ENCODE results near the gene MAMDC4.
"Not testable (repeated sequence)": the region's sequence is repeated elsewhere in the genome, so short reads cannot be mapped to it uniquely, and the experiment has no call there.

MAMDC4 gene

GRCh38 chr9:136851941-136852663, at the start of gene MAMDC4:
MAMDC4 (plus strand) TSS chr9:136852346; CDS start chr9:136852417, 71 bp downstream.
- no peak for DNase-seq

GRCh38 chr9:136803009-136803550, 49.1 kb upstream of the MAMDC4 start:
- DNase-seq = not testable (repeated sequence)

- DNase-seq = no peak
Measured at GRCh38 chr9:136803551-136804508, 48.3 kb upstream of the MAMDC4 start.

DNA sequence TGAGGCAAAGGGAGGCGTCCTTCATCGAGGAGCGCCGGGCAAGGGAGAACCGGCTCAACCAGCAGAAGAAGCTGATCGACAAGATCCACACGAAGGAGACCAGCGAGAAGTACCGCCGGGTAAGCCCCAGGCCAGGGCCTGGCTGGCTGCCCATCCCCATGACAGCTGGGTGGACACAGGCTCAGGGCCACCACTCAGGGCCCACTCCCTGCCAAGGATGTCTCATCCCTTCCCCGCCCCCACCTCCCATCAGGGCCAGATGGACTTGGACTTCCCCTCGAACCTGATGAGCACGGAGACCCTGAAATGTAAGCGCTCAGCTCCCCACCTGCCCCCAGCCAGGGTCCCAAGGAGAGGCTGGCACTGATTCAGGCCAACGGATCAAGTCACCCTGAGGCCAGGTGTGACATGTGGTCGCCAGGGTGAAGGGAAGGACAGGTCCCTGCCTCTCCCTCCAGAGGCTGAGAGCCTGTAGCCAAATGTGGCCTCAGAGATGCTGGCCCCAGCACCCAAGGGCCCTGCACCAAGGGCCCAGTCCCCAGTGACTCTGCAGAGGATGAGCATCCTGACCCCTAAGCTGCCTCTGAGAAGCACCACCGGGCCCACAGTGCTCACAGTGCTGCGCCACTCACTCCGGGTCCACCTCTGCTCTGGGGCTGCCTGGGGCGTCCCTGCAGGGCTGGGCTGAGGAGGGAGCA, 47.5 kb upstream of the MAMDC4 start:
- DNase-seq = no peak

GRCh38 chr9:136805207-136805740, 46.9 kb upstream of the MAMDC4 start:
- DNase-seq = no peak

DNA sequence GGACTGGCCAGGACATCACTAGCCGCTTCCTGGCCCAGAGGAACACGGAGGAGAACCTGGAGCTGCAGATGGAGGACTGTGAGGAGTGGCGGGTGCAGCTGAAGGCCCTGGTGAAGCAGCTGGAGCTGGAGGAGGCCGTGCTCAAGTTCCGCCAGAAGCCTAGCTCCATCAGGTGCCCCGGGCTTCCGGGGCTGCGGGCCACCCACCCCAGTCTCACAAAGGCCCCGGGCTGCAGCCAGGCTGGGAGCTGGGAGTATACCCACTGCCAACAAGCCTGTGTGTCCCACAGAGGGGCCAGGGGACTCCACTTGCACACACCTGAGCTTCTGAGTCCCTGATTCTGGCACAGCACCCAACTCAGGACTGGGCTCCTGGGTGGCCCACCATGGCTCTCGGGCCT, 46.1 kb upstream of the MAMDC4 start:
- no peak for DNase-seq

DNA sequence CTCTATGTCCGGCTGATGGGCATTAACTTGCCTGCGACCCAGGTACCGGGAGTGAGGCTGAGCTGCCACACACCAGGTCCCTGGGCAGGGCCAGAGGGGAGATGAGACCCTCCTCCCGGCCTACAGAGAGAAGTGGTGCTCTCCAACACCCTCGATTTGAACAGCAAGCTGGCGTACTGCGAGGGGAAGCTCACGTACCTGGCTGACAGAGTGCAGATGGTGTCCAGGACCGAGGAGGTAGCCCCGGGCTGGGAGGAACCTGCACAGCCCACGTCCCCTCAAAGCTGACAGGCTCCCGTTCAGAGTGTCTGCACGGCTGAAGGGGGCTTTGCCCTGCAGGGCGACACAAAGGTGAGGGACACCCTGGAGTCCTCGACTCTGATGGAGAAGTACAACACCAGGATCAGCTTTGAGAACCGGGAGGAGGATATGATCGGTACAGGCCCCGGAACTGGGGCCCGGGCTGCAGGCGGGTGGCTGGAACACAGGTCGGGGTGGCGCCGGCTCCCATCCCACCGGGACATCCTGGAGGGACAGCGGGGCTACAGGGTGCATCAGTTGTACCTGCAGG, 45.4 kb upstream of the MAMDC4 start:
- DNase-seq = no peak

GRCh38 chr9:136807281-136808074, 44.7 kb upstream of the MAMDC4 start, which contains the start of gene RABL6:
RABL6 (plus strand) TSS chr9:136807948; CDS start chr9:136808197, 249 bp downstream.
- DNase-seq = peak; percentile 74 to 81

GRCh38 chr9:136808075-136808805, 43.9 kb upstream of the MAMDC4 start:
- DNase-seq = peak; percentile 49 to 63

DNA sequence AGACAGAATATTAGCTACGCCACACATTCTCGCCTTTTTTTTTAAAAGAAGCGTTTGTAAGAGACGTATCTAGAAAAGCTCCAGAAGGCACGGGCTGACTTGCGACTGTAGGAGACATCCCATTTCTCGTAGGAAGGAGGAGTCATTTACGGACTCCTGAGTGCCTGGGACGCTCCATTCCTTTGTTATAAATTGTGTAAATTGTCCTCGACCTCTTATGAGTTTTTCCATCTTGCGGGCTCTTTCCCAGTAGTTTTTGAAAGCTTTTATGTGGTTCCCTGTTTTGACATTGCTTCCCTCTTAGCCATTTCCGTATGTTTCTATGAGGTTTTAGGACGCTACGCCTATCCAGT, 43.4 kb upstream of the MAMDC4 start:
- DNase-seq = no peak

DNA sequence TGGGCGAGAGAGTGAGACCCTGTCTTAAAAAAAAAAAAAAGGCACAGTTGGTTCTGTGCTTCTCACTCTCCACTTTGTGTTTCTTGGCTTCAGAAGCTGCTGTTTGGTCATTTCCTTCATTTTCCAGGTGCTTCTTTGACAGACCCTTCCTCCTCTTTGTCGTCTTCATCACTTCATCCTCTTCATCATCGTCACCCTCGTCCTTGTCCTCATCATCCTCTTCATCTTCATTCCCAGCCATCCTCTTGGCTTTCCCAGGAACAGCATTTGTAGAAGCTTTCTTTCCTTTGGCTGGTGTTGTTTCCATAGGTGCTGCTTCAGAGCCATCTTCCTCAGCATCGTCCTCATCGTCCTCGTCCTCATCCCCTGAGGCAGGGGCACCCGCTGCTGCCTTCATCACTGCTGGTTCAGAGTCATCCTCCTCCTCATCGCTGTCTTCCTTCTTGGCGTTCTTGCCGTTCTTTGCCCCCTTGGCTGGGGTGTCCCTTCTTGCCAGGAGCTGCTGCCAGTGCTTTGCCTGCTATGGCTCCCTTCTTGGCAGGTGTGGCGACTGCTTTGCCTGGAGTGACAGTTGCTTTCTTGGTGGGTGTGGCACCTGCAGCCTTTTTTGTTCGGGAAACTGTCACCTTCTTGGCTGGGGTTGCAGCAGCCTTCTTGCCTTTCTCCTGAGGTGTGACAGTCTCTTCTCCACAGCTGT, 37.3 kb upstream of the MAMDC4 start:
- no peak for DNase-seq

DNA sequence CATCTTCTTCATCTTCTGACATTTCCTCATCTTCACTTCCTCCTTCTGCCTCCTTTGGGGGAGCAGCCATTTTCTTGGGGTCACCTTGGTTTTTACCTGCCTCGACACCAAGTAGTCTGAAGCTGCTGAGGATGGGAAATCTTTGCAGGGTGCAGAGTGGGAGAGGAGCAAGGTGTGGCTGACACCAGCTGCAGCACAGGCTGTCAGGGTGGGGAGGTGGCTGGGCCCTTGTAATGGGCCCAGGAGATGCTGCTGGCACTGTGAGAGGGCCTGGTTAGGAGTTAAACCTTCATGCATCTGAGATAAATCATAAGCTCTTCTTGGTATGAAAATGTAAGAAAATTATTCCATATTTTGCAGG, 36.7 kb upstream of the MAMDC4 start:
- DNase-seq = no peak

- no peak for DNase-seq
Measured at GRCh38 chr9:136820971-136821825, 30.9 kb upstream of the MAMDC4 start.

DNA sequence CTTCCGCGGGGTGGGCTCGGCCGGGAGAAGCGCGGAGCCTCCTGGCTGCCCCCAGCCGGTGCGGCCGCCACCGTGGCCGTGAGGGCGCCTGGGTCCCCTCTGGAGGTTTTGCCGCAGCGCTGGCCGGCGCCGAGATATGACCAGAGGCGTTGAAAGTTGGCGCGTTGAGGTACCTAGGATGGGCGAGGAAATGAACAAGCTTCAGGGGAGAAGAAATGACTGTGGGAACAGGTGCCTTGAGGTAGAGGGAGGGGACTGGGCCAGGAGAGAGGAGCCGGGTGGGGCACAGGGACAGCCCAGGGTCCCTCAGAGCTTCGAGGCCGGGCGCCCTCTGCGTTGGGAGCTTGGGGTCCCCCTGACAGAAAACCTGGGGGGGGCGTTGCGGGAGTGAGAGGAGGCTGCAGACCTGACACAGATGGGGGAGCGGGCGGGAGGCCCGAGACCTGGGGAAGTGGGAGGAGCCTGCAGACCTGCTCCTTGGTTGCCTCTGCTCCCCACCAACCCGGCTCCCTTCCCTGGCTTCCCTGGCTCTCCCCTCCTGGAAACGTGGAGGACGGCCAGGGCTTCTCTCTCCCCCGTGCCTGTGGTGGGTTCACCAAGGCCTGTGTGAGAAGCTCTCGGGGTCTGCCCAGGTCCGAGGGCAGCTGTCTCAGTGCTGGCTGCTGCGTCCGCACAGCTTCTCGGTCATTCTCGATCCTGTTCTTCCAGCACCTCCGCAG, 30.2 kb upstream of the MAMDC4 start:
- DNase-seq = no peak

- no peak for DNase-seq
Measured at GRCh38 chr9:136823136-136824046, 28.8 kb upstream of the MAMDC4 start.

- DNase-seq = no peak
Measured at GRCh38 chr9:136824496-136825225, 27.5 kb upstream of the MAMDC4 start.

Measured in activated CD4-positive, alpha-beta T cell treated with anti-CD3 and anti-CD28 coated beads for 4 hours (primary cell).